ENCODE results near the gene PRSS37.

DNA sequence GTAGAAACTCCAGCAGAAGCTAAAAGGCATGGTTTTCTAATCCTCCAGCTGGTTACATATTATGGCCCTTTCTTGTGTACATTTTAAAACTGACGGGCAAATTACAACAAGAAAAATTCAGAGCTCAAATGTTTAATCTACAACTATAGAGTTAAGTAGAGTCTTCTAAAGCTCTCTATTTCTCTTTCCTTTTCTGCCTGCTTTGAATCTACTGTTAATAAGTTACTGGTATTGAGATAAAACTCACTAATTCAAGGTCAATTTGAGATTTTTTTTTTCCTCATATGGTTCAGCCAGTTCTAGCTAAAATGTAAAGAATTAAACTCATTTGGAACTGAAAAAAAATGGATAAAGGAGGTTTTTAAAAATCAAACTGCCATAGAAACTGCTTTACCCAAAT is 1.6 kb upstream of the PRSS37 start:
- TF ChIP-seq, protein P1, sequence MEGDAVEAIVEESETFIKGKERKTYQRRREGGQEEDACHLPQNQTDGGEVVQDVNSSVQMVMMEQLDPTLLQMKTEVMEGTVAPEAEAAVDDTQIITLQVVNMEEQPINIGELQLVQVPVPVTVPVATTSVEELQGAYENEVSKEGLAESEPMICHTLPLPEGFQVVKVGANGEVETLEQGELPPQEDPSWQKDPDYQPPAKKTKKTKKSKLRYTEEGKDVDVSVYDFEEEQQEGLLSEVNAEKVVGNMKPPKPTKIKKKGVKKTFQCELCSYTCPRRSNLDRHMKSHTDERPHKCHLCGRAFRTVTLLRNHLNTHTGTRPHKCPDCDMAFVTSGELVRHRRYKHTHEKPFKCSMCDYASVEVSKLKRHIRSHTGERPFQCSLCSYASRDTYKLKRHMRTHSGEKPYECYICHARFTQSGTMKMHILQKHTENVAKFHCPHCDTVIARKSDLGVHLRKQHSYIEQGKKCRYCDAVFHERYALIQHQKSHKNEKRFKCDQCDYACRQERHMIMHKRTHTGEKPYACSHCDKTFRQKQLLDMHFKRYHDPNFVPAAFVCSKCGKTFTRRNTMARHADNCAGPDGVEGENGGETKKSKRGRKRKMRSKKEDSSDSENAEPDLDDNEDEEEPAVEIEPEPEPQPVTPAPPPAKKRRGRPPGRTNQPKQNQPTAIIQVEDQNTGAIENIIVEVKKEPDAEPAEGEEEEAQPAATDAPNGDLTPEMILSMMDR (IDR thresholded peaks at IDR 0.05): no peak
- TF ChIP-seq POLR2A (IDR thresholded peaks at IDR 0.05): no peak

Measured in ovary (tissue), 3 donors.